HG03354 (cell line): ENCODE results near the gene MFNG.

ENCODE experiments used
- ATAC-seq: cut with Tn5 transposase; IDR thresholded peaks from one replicate; pipeline ENCODE4 v1.9.1; 2021; ENCODE audit warnings: mild to moderate bottlenecking; ENCODE audit not compliant: unreplicated experiment, poor library complexity, severe bottlenecking

Gene MFNG

GRCh38 chr22:37498289-37498909 is 12.2 kb upstream of the MFNG start:
- no peak for ATAC-seq

GRCh38 chr22:37497062-37497599 is 10.9 kb upstream of the MFNG start:
- ATAC-seq, result no peak

- ATAC-seq, result no peak
These were observed 10.5 kb upstream of the MFNG start for GRCh38 chr22:37496651-37497050.

- ATAC-seq, result no peak
These were observed 7.8 kb upstream of the MFNG start for GRCh38 chr22:37493979-37494378.

GRCh38 chr22:37492428-37493344 is 6.5 kb upstream of the MFNG start:
- ATAC-seq, result no peak

GRCh38 chr22:37491559-37492427 is 5.6 kb upstream of the MFNG start:
- ATAC-seq, result no peak

- no peak for ATAC-seq
These were observed 4.9 kb upstream of the MFNG start for GRCh38 chr22:37491106-37491505.

- ATAC-seq, result no peak
These were observed 3.8 kb upstream of the MFNG start for GRCh38 chr22:37489983-37490382.

- no peak for ATAC-seq
These were observed 2.4 kb upstream of the MFNG start for GRCh38 chr22:37488337-37489135.

GRCh38 chr22:37487571-37487970 is 1.4 kb upstream of the MFNG start:
- no peak for ATAC-seq

GRCh38 chr22:37487129-37487528 is 945 bp upstream of the MFNG start:
- ATAC-seq, result no peak

- no peak for ATAC-seq
These were observed 575 bp downstream of the MFNG start for GRCh38 chr22:37485395-37486223.

GRCh38 chr22:37484480-37485394 is 1.4 kb downstream of the MFNG start:
- no peak for ATAC-seq

- ATAC-seq, result no peak
These were observed 3.1 kb downstream of the MFNG start for GRCh38 chr22:37483050-37483449.

- ATAC-seq, result no peak
These were observed 3.9 kb downstream of the MFNG start for GRCh38 chr22:37482244-37482643.

- no peak for ATAC-seq
These were observed 4.8 kb downstream of the MFNG start for GRCh38 chr22:37481347-37481907.
